HG02763 (cell line): ENCODE results near the gene CRTAC1.

Experiments
- ATAC-seq: cut with Tn5 transposase; IDR thresholded peaks from one replicate; pipeline ENCODE4 v1.9.1; 2021; ENCODE audit warnings: mild to moderate bottlenecking, moderate library complexity; ENCODE audit not compliant: unreplicated experiment

CRTAC1 gene

GRCh38 chr10:98030991-98031431 lies 590 bp upstream of the CRTAC1 start:
- no peak for ATAC-seq

- ATAC-seq = no peak
Observed at GRCh38 chr10:98029149-98030092, 1.0 kb downstream of the CRTAC1 start.

- ATAC-seq = no peak
Observed at GRCh38 chr10:98028168-98028770, 2.2 kb downstream of the CRTAC1 start.

- no peak for ATAC-seq
Observed at GRCh38 chr10:98023024-98023423, 7.4 kb downstream of the CRTAC1 start.

- ATAC-seq = no peak
Observed at GRCh38 chr10:98020784-98021183, 9.6 kb downstream of the CRTAC1 start.

GRCh38 chr10:98020254-98020653 lies 10.2 kb downstream of the CRTAC1 start:
- no peak for ATAC-seq

- no peak for ATAC-seq
Observed at GRCh38 chr10:98019784-98020183, 10.6 kb downstream of the CRTAC1 start.

- no peak for ATAC-seq
Observed at GRCh38 chr10:98016772-98017475, 13.5 kb downstream of the CRTAC1 start.

- no peak for ATAC-seq
Observed at GRCh38 chr10:98013776-98014175, 16.6 kb downstream of the CRTAC1 start.

- ATAC-seq = no peak
Observed at GRCh38 chr10:98013122-98013521, 17.3 kb downstream of the CRTAC1 start.

GRCh38 chr10:98012644-98013043 lies 17.8 kb downstream of the CRTAC1 start:
- no peak for ATAC-seq

GRCh38 chr10:98010939-98011685 lies 19.3 kb downstream of the CRTAC1 start:
- no peak for ATAC-seq

GRCh38 chr10:98006266-98006665 lies 24.2 kb downstream of the CRTAC1 start:
- ATAC-seq = no peak

- no peak for ATAC-seq
Observed at GRCh38 chr10:98001736-98002135, 28.7 kb downstream of the CRTAC1 start.

GRCh38 chr10:98000346-98000745 lies 30.1 kb downstream of the CRTAC1 start:
- no peak for ATAC-seq

- ATAC-seq = no peak
Observed at GRCh38 chr10:97999923-98000248, 30.5 kb downstream of the CRTAC1 start.

- no peak for ATAC-seq
Observed at GRCh38 chr10:97999066-97999922, 31.1 kb downstream of the CRTAC1 start.

GRCh38 chr10:97991871-97992270 lies 38.5 kb downstream of the CRTAC1 start:
- ATAC-seq = no peak

GRCh38 chr10:97981816-97982215 lies 48.6 kb downstream of the CRTAC1 start:
- ATAC-seq = no peak

- no peak for ATAC-seq
Observed at GRCh38 chr10:97977673-97978072, 52.7 kb downstream of the CRTAC1 start.
